Neural crest cell (in vitro differentiated cells): ENCODE measurements around the gene HSD17B8. TPM values are rescaled to one million over a fixed set of nuclear protein-coding genes. Genes with fewer than 3 reads are reported as not detected.

ENCODE experiments used
- DNase-seq: peaks from one replicate; pipeline ENCODE4 v3.0.0; 2021; ENCODE audit warnings: low read depth, mixed read lengths, low spot score
- H3K27ac Mint-ChIP-seq: one replicate; pipeline ENCODE4 v1.8.0; 2021; ENCODE audit warnings: mild to moderate bottlenecking, mixed read lengths; ENCODE audit not compliant: unreplicated experiment
- H3K27me3 Mint-ChIP-seq: 2 replicates; pipeline ENCODE4 v1.8.0; 2021; ENCODE audit warnings: low read depth, mild to moderate bottlenecking, mixed read lengths
- H3K36me3 Mint-ChIP-seq: 2 replicates; pipeline ENCODE4 v1.8.0; 2021; ENCODE audit warnings: low read depth, mild to moderate bottlenecking, mixed read lengths
- H3K4me1 Mint-ChIP-seq: 2 replicates; pipeline ENCODE4 v1.8.0; 2021; ENCODE audit warnings: mixed read lengths
- H3K4me3 Mint-ChIP-seq: one replicate; pipeline ENCODE4 v1.8.0; 2021; ENCODE audit warnings: mild to moderate bottlenecking, mixed read lengths
- H3K9me3 Mint-ChIP-seq: 2 replicates; pipeline ENCODE4 v1.8.0; 2021; ENCODE audit warnings: mixed read lengths
- CTCF ChIP-seq: fragments of 200-600 bp; sonication (generic); conservative IDR thresholded peaks from 2 replicates; pipeline ENCODE4 v1.5.0; 2021; ENCODE audit warnings: antibody characterized with exemption, mild to moderate bottlenecking
- total RNA-seq: library from RNA; stranded (reverse); gene quantifications from 2 replicates; pipeline ENCODE4 v1.2.1, GENCODE V29; 2021

HSD17B8 gene
- total RNA-seq, 1 donor from 2014 or later, result 3.3 TPM

GRCh38 chr6:33213166-33213988 is 8.9 kb downstream of the HSD17B8 start:
- no peak overlapping the region for H3K27ac Mint-ChIP-seq
- H3K4me1 Mint-ChIP-seq, result peaks cover 39% of the 10 kb centered on the region
- peak overlapping the region; percentile 92 for H3K4me3 Mint-ChIP-seq
- H3K27me3 Mint-ChIP-seq, result peaks cover 36% of the 10 kb centered on the region
- peak; percentile 35 for DNase-seq
- TF ChIP-seq CTCF, result no peak
- H3K36me3 Mint-ChIP-seq, result peaks cover 10% of the 10 kb centered on the region
- H3K9me3 Mint-ChIP-seq, result no peaks in the 10 kb centered on the region

- Mint-ChIP-seq H3K4me1 (peaks cover 35% of the 10 kb centered on the region), H3K27me3 (peaks cover 38% of the 10 kb centered on the region), H3K4me3 (peak overlapping the region; percentile 92), H3K9me3 (no peaks in the 10 kb centered on the region), H3K36me3 (peaks cover 10% of the 10 kb centered on the region), H3K27ac (no peak overlapping the region)
- no peak for TF ChIP-seq CTCF
- no peak for DNase-seq
Observed at GRCh38 chr6:33213989-33214335, 9.5 kb downstream of the HSD17B8 start.

GRCh38 chr6:33215271-33216116 is 11.0 kb downstream of the HSD17B8 start:
- Mint-ChIP-seq H3K9me3 (no peaks in the 10 kb centered on the region), H3K36me3 (peaks cover 5% of the 10 kb centered on the region), H3K27me3 (peaks cover 42% of the 10 kb centered on the region), H3K4me3 (peak overlapping the region; percentile 92), H3K4me1 (peaks cover 22% of the 10 kb centered on the region), H3K27ac (no peak overlapping the region)
- DNase-seq, result no peak
- no peak for TF ChIP-seq CTCF

- no peak for TF ChIP-seq CTCF
- Mint-ChIP-seq H3K27ac (no peak overlapping the region), H3K36me3 (peaks cover 3% of the 10 kb centered on the region), H3K9me3 (no peaks in the 10 kb centered on the region), H3K27me3 (peaks cover 44% of the 10 kb centered on the region), H3K4me1 (peaks cover 18% of the 10 kb centered on the region), H3K4me3 (peak overlapping the region; percentile 92)
- no peak for DNase-seq
Observed at GRCh38 chr6:33216117-33216649, 11.7 kb downstream of the HSD17B8 start.

- peaks cover under 1% of the 10 kb centered on the region for H3K36me3 Mint-ChIP-seq
- no peak overlapping the region for H3K27ac Mint-ChIP-seq
- no peaks in the 10 kb centered on the region for H3K9me3 Mint-ChIP-seq
- no peak overlapping the region for H3K4me3 Mint-ChIP-seq
- H3K4me1 Mint-ChIP-seq, result peaks cover 14% of the 10 kb centered on the region
- TF ChIP-seq CTCF, result no peak
- no peak for DNase-seq
- peaks cover 49% of the 10 kb centered on the region for H3K27me3 Mint-ChIP-seq
Observed at GRCh38 chr6:33217246-33217645, 12.8 kb downstream of the HSD17B8 start.
